ENCODE measurements around the gene CLTB. TPM values are rescaled to one million over a fixed set of nuclear protein-coding genes. Genes with fewer than 3 reads are reported as not detected.
A peak's percentile ranks its signal among the peaks of the same experiment; 100 is the strongest.

The CLTB gene
- total and polyA plus RNA-seq, 12 donors, result 118 to 299 (median 160) TPM

GRCh38 chr5:176389135-176390123 is 26.9 kb downstream of the CLTB start:
- intact Hi-C loops (cut with DNase I), result loop anchor here in 1 of 2 donors (2.0 kb wide), 1 partner anchor 25 kb away; no protein-coding TSS in a partner anchor
- H3K27ac ChIP-seq, result peak overlapping the region; percentile 90 to 99 (median 95)
- H3K9me3 ChIP-seq (replicated peaks in 1 of 3), result no peaks in the 10 kb centered on the region
- no peaks in the 10 kb centered on the region for H3K27me3 ChIP-seq
- peaks cover 12 to 24% of the 10 kb centered on the region in 2 donors for H3K4me1 ChIP-seq (replicated peaks in 1 of 2)
- TF ChIP-seq CTCF (IDR thresholded peaks at IDR 0.05) (no peak), POLR2A (IDR thresholded peaks at IDR 0.05) (peak; percentile 81 to 94)
- peaks cover 0 to 44% of the 10 kb centered on the region in 2 donors for H3K36me3 ChIP-seq (replicated peaks in 1 of 2)
- 25 to 42% (median 27%) methylated on average over 22 to 41 of the region's 41 CpGs for WGBS, 4 donors
- no peak for DNase-seq
- H3K4me3 ChIP-seq, result peak overlapping the region in 3 of 4 donors; percentile 58 to 89 (median 80)

- Histone ChIP-seq H3K27ac (peak within 1 kb of the TSS; percentile 92 to 99 (median 96)), H3K27me3 (no peaks in the 10 kb centered on the region), H3K4me3 (peak within 1 kb of the TSS; percentile 17 to 89 (median 80)), H3K36me3 (replicated peaks in 1 of 2) (peaks cover 0 to 46% of the 10 kb centered on the region in 2 donors), H3K9me3 (replicated peaks in 1 of 3) (no peaks in the 10 kb centered on the region), H3K4me1 (replicated peaks in 1 of 2) (peaks cover 12 to 24% of the 10 kb centered on the region in 2 donors)
- DNase-seq, result peak; percentile 99 to 100 (median 100)
- TF ChIP-seq POLR2A (IDR thresholded peaks at IDR 0.05) (peak in 1 of 2 donors; percentile 7), CTCF (IDR thresholded peaks at IDR 0.05) (peak in 3 of 6 experiments; percentile 28 to 51 (median 44))
- intact Hi-C loops (cut with DNase I), result loop anchor here in 1 of 2 donors (2.0 kb wide), 1 partner anchor 26 kb away; no protein-coding TSS in a partner anchor
- WGBS, 4 donors, result 0 to 1% (median 0%) methylated on average over 36 to 47 of the region's 47 CpGs
These were observed 27.8 kb downstream of the CLTB start, which contains the start of the genes HIGD2A and NOP16 for GRCh38 chr5:176388444-176389134. Gene HIGD2A, plus strand, starts transcription at chr5:176388751. Its CDS starts 69 bp downstream, at chr5:176388820. Gene NOP16, minus strand, starts transcription at chr5:176388598. Its CDS starts 59 bp downstream, at chr5:176388539.

GRCh38 chr5:176388003-176388443 is 28.3 kb downstream of the CLTB start:
- intact Hi-C loops (cut with DNase I), result loop anchor here in 1 of 2 donors (2.0 kb wide), 1 partner anchor 27 kb away; no protein-coding TSS in a partner anchor
- H3K27me3 ChIP-seq, result no peaks in the 10 kb centered on the region
- TF ChIP-seq POLR2A (IDR thresholded peaks at IDR 0.05) (no peak), CTCF (IDR thresholded peaks at IDR 0.05) (no peak)
- H3K4me1 ChIP-seq (replicated peaks in 1 of 2), result peaks cover 12 to 24% of the 10 kb centered on the region in 2 donors
- peaks cover 0 to 46% of the 10 kb centered on the region in 2 donors for H3K36me3 ChIP-seq (replicated peaks in 1 of 2)
- peak in 1 of 7 donors; percentile 28 for DNase-seq
- peak overlapping the region; percentile 17 to 89 (median 73) for H3K4me3 ChIP-seq
- 0 to 1% (median 0%) methylated on average over 18 to 29 of the region's 29 CpGs for WGBS, 4 donors
- no peaks in the 10 kb centered on the region for H3K9me3 ChIP-seq (replicated peaks in 1 of 3)
- peak overlapping the region in 2 of 5 donors; percentile 96 to 99 for H3K27ac ChIP-seq
